GM10266 (cell line): ENCODE measurements around the gene SIK2.
"Not testable (repeated sequence)": the region's sequence is repeated elsewhere in the genome, so short reads cannot be mapped to it uniquely, and the experiment has no call there.

Experiments
- DNase-seq: peaks from one replicate; pipeline ENCODE4 v3.0.0; 2012; ENCODE audit errors: extremely low spot score
- TF ChIP-seq, protein P1 (sequence below): IDR thresholded peaks from 2 replicates; pipeline ENCODE4 v1.5.1; 2012; ENCODE audit warnings: mild to moderate bottlenecking, low read depth; ENCODE audit not compliant: control insufficient read depth, insufficient read depth; ENCODE audit errors: missing control alignments

Gene SIK2

DNA sequence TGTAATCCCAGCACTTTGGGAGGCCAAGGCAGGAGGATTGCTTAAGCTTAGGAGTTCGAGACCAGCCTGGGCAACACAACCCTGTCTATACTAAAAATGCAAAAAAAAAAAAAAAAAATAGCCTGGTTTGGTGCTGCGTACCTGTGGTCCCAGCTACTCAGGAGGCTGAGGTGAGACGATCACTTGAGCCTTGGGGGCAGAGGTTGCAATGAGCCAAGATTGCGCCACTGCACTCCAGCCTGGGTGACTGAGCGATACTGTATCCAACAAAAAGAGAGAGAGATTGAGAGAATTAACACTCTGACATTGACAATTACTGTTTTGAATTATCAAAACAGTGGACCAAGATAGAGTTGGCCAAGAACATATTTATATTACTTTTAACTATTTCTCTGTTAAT, 53.7 kb downstream of the SIK2 start:
- no peak for DNase-seq
- TF ChIP-seq, protein P1, sequence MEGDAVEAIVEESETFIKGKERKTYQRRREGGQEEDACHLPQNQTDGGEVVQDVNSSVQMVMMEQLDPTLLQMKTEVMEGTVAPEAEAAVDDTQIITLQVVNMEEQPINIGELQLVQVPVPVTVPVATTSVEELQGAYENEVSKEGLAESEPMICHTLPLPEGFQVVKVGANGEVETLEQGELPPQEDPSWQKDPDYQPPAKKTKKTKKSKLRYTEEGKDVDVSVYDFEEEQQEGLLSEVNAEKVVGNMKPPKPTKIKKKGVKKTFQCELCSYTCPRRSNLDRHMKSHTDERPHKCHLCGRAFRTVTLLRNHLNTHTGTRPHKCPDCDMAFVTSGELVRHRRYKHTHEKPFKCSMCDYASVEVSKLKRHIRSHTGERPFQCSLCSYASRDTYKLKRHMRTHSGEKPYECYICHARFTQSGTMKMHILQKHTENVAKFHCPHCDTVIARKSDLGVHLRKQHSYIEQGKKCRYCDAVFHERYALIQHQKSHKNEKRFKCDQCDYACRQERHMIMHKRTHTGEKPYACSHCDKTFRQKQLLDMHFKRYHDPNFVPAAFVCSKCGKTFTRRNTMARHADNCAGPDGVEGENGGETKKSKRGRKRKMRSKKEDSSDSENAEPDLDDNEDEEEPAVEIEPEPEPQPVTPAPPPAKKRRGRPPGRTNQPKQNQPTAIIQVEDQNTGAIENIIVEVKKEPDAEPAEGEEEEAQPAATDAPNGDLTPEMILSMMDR, result no peak

DNA sequence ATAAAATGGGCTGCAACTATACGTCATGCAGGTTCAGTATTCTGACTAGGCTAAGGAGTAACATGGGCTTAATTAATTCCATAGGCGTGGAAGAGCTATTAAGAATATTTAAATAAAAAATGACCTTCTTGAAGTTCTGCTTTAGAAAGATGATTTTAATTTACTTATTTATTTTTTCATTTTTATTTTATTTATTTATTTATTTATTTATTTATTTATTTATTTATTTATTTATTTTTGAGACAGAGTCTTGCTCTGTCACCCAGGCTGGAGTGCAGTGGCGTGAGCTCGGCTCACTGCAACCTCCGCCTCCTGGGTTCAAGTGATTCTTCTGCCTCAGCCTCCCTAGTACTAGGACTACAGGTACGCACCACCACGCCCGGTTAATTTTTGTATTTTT, 55.7 kb downstream of the SIK2 start:
- DNase-seq, result not testable (repeated sequence)

DNA sequence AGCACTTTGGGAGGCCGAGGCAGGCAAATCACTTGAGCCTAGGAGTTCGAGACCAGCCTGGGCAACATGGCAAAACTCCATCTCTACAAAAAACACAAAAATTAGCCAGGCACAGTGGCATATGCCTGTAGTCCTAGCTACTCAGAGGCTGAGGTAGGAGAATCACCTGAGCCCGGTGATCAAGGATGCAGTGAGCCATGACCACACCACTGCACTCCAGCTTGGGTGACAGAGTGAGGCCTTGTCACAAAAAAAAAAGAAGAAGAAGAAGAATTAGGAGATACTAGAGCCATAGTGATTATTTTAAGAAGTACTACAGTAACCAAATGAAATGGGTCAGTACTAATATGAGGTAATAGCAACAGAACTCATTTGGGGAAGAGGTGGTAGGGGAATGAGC, 56.2 kb downstream of the SIK2 start:
- DNase-seq, result not testable (repeated sequence)

DNA sequence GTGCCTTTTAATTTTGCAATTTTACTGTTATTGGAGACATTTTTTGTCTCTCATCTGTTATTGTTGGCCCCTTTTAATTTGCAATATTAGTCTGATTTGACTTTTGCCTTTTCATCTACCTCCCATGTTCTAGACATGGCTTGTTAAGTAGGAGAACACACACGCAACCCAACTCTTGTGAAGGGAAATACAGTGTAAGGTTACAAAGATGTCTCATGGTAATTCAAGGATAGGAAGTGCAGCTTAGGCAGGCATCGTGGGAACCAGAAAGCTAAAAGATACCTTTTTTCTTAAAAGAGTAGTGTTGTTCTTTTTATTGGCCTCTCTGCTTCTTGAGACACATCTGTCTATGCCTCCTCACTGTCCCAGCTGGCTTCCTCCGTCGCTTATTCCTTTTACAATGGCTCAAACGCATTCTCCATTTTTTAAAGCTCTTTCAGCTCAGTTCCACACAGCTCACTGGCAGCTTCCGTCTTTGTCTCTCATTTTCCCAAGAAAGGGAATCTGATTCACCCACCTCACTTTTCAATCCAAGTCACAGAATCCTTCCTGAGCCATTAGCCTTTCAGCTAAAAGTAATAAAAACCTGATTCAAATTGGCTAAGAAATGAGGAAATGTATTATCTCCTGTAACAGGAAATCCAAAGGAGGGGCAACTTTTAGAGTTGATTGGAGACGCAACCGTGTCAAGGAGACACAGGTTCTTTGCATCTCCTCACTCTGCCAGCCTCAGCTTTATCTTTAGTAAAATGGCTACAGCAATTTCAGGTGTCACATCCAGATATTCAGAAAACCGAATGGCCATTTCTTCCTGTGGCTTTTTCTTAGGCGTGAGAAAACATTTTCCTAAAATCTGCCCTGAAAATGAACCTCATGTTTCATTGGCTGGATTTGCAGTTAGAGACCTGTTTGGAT, 57.2 kb downstream of the SIK2 start:
- no peak for DNase-seq

DNA sequence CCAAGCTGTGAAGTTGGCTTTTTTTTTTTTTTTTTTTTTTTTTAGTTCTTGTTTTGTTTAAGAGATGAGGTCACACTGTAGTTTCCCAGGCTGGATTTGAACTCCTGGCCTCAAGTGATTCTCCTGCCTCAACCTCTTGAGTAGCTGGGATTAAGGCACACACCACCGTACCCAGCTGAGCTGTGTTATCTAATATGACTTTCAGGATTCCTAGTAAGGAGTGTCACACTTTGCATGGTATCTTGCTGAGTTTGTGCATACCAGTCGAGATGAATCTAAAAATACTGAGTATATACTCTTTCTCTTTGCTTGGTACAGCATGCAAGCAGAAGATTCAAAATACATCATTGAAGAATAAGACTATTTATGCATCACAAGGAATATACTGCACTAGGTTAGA, 58.6 kb downstream of the SIK2 start:
- DNase-seq, result no peak
- TF ChIP-seq, protein P1, result no peak

More for the DNA sequence above, 57.2 kb downstream of the SIK2 start:
- TF ChIP-seq, protein P1, result no peak

DNA sequence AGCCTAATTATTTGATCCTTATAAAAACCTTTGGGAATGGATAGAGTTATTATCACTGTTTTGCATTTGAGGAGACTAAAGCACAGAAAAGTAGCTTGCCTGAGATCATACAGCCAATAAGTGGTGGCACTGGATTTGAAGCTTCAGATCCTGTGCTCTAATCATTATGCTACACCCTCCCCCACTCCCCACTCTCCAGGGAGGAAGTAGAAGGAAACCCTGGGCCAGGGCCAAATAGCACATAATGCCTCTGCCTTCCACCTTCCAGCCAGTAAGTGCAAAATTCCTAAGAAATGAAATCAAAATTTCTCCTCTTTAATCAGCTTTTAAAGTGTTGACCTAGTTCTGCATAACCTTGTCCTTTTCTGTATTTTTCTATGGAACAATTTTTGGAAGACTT, 61.6 kb downstream of the SIK2 start:
- no peak for DNase-seq
- TF ChIP-seq, protein P1, result no peak

DNA sequence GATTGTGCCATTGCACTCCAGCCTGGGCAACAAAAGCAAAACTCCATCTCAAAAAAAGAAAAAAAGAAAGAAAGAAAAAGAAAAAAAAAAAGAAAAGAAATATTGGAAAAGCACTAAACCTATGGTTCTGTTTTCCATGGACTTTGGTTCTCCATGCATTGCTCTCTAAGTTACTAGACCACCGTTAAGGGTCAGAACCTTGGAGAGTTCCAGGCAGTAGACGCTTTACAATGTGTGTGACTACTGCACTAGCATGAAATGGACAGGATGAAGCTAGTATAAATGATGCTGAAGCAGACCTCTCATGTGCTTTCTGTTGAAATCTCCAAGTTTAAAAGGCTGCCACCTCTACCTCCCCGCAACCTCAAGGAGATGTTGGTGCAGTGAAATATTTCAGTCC, 63.5 kb downstream of the SIK2 start:
- TF ChIP-seq, protein P1, result no peak
- DNase-seq, result no peak

DNA sequence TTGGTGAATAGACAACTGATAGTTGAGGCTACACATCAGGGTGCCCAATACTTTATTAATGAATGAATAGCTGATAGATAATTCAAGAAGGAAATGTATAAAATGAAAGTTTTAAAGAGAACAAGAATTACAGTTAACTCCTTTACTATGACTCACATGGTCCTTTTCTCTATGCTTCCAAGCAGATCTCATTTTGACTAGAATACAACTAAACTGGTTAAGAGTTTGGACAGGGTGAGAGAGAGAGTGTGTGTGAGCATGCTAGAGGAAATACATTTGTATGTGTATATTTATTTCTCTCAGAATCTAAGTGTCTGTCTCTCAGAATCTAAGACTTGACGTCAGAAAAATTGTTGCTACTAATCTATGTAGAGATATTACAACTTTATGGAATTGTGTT, 66.7 kb downstream of the SIK2 start:
- TF ChIP-seq, protein P1, result no peak
- DNase-seq, result no peak
